K562 (cell line): Measurements from ENCODE around the gene CLDN7. TPM values are rescaled to one million over a fixed set of nuclear protein-coding genes. Genes with fewer than 3 reads are reported as not detected.
A peak's percentile ranks its signal among the peaks of the same experiment; 100 is the strongest.

ENCODE experiments used
- ATAC-seq: fragments of 200-7000 bp; cut with Tn5 transposase; 3 replicates; pipeline ENCODE4 v1.9.1; 2020; ENCODE audit warnings: moderate library complexity
- BruUV-seq: library from RNA; stranded (reverse); fragments of 400-500 nt; replicated peaks from 2 replicates; lab custom pipeline; 2021; lab: Mats Ljungman, UMichigan
- CTCF ChIA-PET: fragments of 300-600 bp; formaldehyde crosslinking; extraction: SDS; loops from one replicate; lab custom pipeline; 2021; ENCODE audit warnings: low intra/inter-chr PET ratio; lab: Yijun Ruan, JAX
- POLR2A ChIA-PET: fragments of 300-600, 350-650 bp; sonication (Branson Sonifier 250); formaldehyde crosslinking; extraction: SDS; loops from one replicate; lab custom pipeline; 2021; ENCODE audit warnings: antibody characterized with exemption, inconsistent platforms; lab: Yijun Ruan, JAX
- DNase-seq, 4 experiments: peaks; one replicate each; pipeline versions ENCODE4 v3.0.0 to v3.0.0-alpha.2; 2011 to 2018; ENCODE audit warnings: low spot score in 3 of 4, mixed read lengths in 3 of 4; ENCODE audit errors: extremely low read depth in 1 of 4
- FAIRE-seq: peaks from 2 replicates; lab custom pipeline; 2011; peaks lifted over from hg19 to GRCh38; lab: Jason Lieb, UNC
- H2AFZ ChIP-seq: 2 replicates; pipeline ENCODE4 v1.6.0; 2011; ENCODE audit warnings: low read depth, low read length, control low read depth, inconsistent platforms
- H3K27ac ChIP-seq: fragments of 200-600 bp; 3 replicates; pipeline ENCODE4 v1.8.0; 2011; ENCODE audit warnings: low read depth, mild to moderate bottlenecking, control low read depth, inconsistent platforms, low read length, moderate library complexity, mixed read lengths; ENCODE audit errors: extremely low read depth
- H3K27me3 ChIP-seq, 2 experiments: fragments of 300-600 bp in 1 of 2; 2 replicates in 1 of 2; 3 replicates in 1 of 2; pipeline versions ENCODE4 v1.6.0 to v1.8.0; 2011; ENCODE audit warnings: inconsistent platforms in 2 of 2, low read length in 2 of 2, mild to moderate bottlenecking in 1 of 2, mixed read lengths in 1 of 2, moderate library complexity in 1 of 2; ENCODE audit not compliant: control insufficient read depth in 2 of 2, insufficient read depth in 2 of 2
- H3K36me3 ChIP-seq: fragments of 300-600 bp; 3 replicates; pipeline ENCODE4 v1.8.0; 2011; ENCODE audit warnings: mild to moderate bottlenecking, low read length, inconsistent platforms; ENCODE audit not compliant: control insufficient read depth, insufficient read depth
- H3K4me1 ChIP-seq, 2 experiments: fragments of 200-600 bp in 1 of 2; replicated peaks in 1 of 2; 2 replicates in 1 of 2; 3 replicates in 1 of 2; pipeline versions ENCODE4 v1.5.1 to v1.8.0; 2011; ENCODE audit warnings: inconsistent platforms in 2 of 2, low read length in 2 of 2, mild to moderate bottlenecking in 1 of 2, mixed read lengths in 1 of 2, moderate library complexity in 1 of 2; ENCODE audit not compliant: control insufficient read depth in 2 of 2, insufficient read depth in 2 of 2
- H3K4me2 ChIP-seq: 2 replicates; pipeline ENCODE4 v1.6.1; 2011; ENCODE audit warnings: low read length, control low read depth, inconsistent platforms, mixed read lengths; ENCODE audit not compliant: insufficient read depth
- H3K4me3 ChIP-seq: fragments of 200-600 bp; sonication (generic), shearing (Covaris generic); 2 replicates; pipeline ENCODE4 v1.5.1; 2016; ENCODE audit warnings: control low read depth, inconsistent platforms
- H3K79me2 ChIP-seq: fragments of 200-600 bp; 3 replicates; pipeline ENCODE4 v1.8.0; 2011; ENCODE audit warnings: low read length, inconsistent platforms; ENCODE audit not compliant: control insufficient read depth, insufficient read depth
- H3K9ac ChIP-seq, 2 experiments: 2 replicates each; pipeline versions ENCODE4 v1.6.0 to v1.6.1; 2011; ENCODE audit warnings: low read depth in 2 of 2, low read length in 2 of 2, control low read depth in 1 of 2, inconsistent platforms in 1 of 2, mild to moderate bottlenecking in 1 of 2, mixed read lengths in 1 of 2; ENCODE audit not compliant: insufficient read depth in 1 of 2
- H3K9me1 ChIP-seq: one replicate; pipeline ENCODE4 v1.6.0; 2011; ENCODE audit warnings: inconsistent platforms, mild to moderate bottlenecking, low read length, moderate library complexity; ENCODE audit not compliant: control insufficient read depth, insufficient read depth
- H3K9me3 ChIP-seq: replicated peaks from 2 replicates; pipeline ENCODE4 v1.5.1; 2011; ENCODE audit warnings: low read depth, low read length, inconsistent platforms; ENCODE audit not compliant: control insufficient read depth, insufficient read depth
- H4K20me1 ChIP-seq: replicated peaks from 2 replicates; pipeline ENCODE4 v1.6.1; 2011; ENCODE audit warnings: low read length, inconsistent platforms, mixed read lengths; ENCODE audit not compliant: control insufficient read depth, insufficient read depth
- CBX2 ChIP-seq: fragments of 200-600 bp; sonication (generic); IDR thresholded peaks from one replicate; pipeline ENCODE4 v1.6.1; 2012; ENCODE audit warnings: mild to moderate bottlenecking, low read length, inconsistent platforms; ENCODE audit not compliant: insufficient read depth, poor library complexity, severe bottlenecking
- ETV5 ChIP-seq: sonication (generic); formaldehyde crosslinking; IDR thresholded peaks from 2 replicates; pipeline ENCODE4 v1.4.0; 2020; ENCODE audit warnings: low read depth, mild to moderate bottlenecking, missing genetic modification reagents
- LCOR ChIP-seq: sonication (generic); formaldehyde crosslinking; IDR thresholded peaks from 2 replicates; pipeline ENCODE4 v1.8.0; 2022; ENCODE audit warnings: mild to moderate bottlenecking, missing genetic modification reagents
- MTA3 ChIP-seq: fragments of 450-650 bp; formaldehyde crosslinking; IDR thresholded peaks from 2 replicates; pipeline ENCODE4 v1.6.1; 2017; ENCODE audit warnings: mild to moderate bottlenecking, borderline replicate concordance
- MYNN ChIP-seq, 2 experiments: sonication (generic); formaldehyde crosslinking in 1 of 2; IDR thresholded peaks; 2 replicates each; pipeline versions ENCODE4 v1.5.0 to v1.6.1; 2016 to 2020; ENCODE audit warnings: antibody characterized with exemption in 1 of 2, missing genetic modification reagents in 1 of 2
- POLR2AphosphoS2 ChIP-seq: IDR thresholded peaks from 2 replicates; pipeline ENCODE4 v1.6.1; 2012; ENCODE audit warnings: low read length, improper control_type of control experiment
- POLR2H ChIP-seq: IDR thresholded peaks from 2 replicates; pipeline ENCODE4 v1.6.1; 2016; ENCODE audit warnings: missing genetic modification characterization, low read depth, mild to moderate bottlenecking, control low read depth, missing compliant biosample characterization, moderate library complexity
- SPI1 ChIP-seq: IDR thresholded peaks from 2 replicates; pipeline ENCODE4 v1.6.1; 2011; ENCODE audit warnings: low read depth, low read length, control low read depth, borderline replicate concordance
- TFE3 ChIP-seq: fragments of 450-650 bp; formaldehyde crosslinking; IDR thresholded peaks from 2 replicates; pipeline ENCODE4 v1.4.0; 2020; ENCODE audit warnings: mild to moderate bottlenecking, mixed read lengths
- ZNF41 ChIP-seq: fragments of 250-450 bp; sonication (Bioruptor Pico); conservative IDR thresholded peaks from 2 replicates; pipeline ENCODE4 v1.4.0; 2020; ENCODE audit warnings: mild to moderate bottlenecking
- WGBS: fragments of 100-300 bp; shearing (Covaris generic); methylation state at CpG from one replicate; pipeline ENCODE4 v1.1.6; 2016; ENCODE audit warnings: low coverage, mixed read lengths; ENCODE audit not compliant: insufficient coverage; ENCODE audit errors: missing lambda C conversion rate; 5-methylcytosine and 5-hydroxymethylcytosine counted together
- in situ Hi-C: fragments of 300-500 bp; cut with MboI; formaldehyde crosslinking; loops from 4 replicates; pipeline ENCODE4 v1.15.0; 2018; ENCODE audit warnings: inconsistent platforms, mixed read lengths
- intact Hi-C: fragments of 100-400 bp; cut with micrococcal nuclease; formaldehyde crosslinking; loops from 2 replicates; pipeline ENCODE4 v1.14.2; 2022
- polyA plus RNA-seq, 8 experiments: library from polyadenylated mRNA; depleted of rRNA in 4 of 8; stranded (reverse) in 5 of 8; unstranded in 3 of 8; fragments of >200 nt; fragmentation: Nextera tagmentation in 2 of 8; fragmentation: Illumina TruSeq in 1 of 8; extraction: Ambion mirVana in 2 of 8; extraction: Trizol in 1 of 8; gene quantifications; 2 replicates each; pipeline versions ENCODE4 v1.2.1 to v1.2.3, GENCODE V29; 2011 to 2014; ENCODE audit warnings: inconsistent platforms in 1 of 8, missing spikeins in 1 of 8
- total RNA-seq, 7 experiments: library from RNA; depleted of rRNA in 6 of 7; stranded (reverse); fragments of >200 nt in 6 of 7; fragmentation: Illumina TruSeq in 2 of 7; extraction: Trizol in 2 of 7; gene quantifications; 2 replicates each; pipeline versions ENCODE4 v1.2.1 to v1.2.3, GENCODE V29; 2011 to 2021; ENCODE audit warnings: low replicate concordance in 1 of 7
- TF ChIP-seq, protein P1 (sequence below): fragments of 250-450 bp; sonication (Bioruptor Pico); IDR thresholded peaks from 2 replicates; pipeline ENCODE4 v1.8.0; 2021; ENCODE audit warnings: moderate library complexity, mild to moderate bottlenecking, inconsistent platforms

Gene CLDN7
- total and polyA plus RNA-seq, 9 of the 15 experiments (the other 6 are each of a cell fraction or from before 2014, with no cell fraction given), result 2.2 to 14.5 (median 7.6) TPM

- peaks cover 46% of the 10 kb centered on the region for H3K36me3 ChIP-seq
- H3K79me2 ChIP-seq, result peaks cover 61% of the 10 kb centered on the region
- H3K4me1 ChIP-seq, result peaks cover 13 to 19% of the 10 kb centered on the region in 2 experiments; a peak in 4 of 5 replicates
- peak overlapping the region; percentile 87 for H3K4me2 ChIP-seq
- no peak for FAIRE-seq
- H3K4me3 ChIP-seq, result peak overlapping the region; percentile 95
- H3K9me3 ChIP-seq, result no peaks in the 10 kb centered on the region
- 63% methylated on average over 6 of the region's 7 CpGs for WGBS
- ATAC-seq, result no peak
- ChIA-PET CTCF (no interaction called here), POLR2A (interaction anchor here (1.0 to 2.5 kb wide), 2 partner anchors 14 to 20 kb away, joined by 4 to 8 read pairs; no protein-coding TSS in a partner anchor)
- H3K9me1 ChIP-seq, result no peaks in the 10 kb centered on the region
- no peak for DNase-seq
- BruUV-seq, result no TSS peak
- H3K9ac ChIP-seq, result peak overlapping the region; percentile 97 to 98; a peak in 3 of 4 replicates
- no peaks in the 10 kb centered on the region for H3K27me3 ChIP-seq
- H2AFZ ChIP-seq, result no peak overlapping the region
- peak overlapping the region; percentile 96 for H3K27ac ChIP-seq
- H4K20me1 ChIP-seq, result no peaks in the 10 kb centered on the region
- no peak for TF ChIP-seq MYNN (IDR thresholded peaks at IDR 0.05)
- TF ChIP-seq MYNN (CRISPR knock-in tag; IDR thresholded peaks at IDR 0.05), result no peak
- peak; percentile 70 for TF ChIP-seq SPI1
- TF ChIP-seq POLR2H (tag), result no peak
- no peak for TF ChIP-seq POLR2AphosphoS2
- TF ChIP-seq ETV5 (CRISPR knock-in tag), result no peak
- in situ Hi-C loops (no loop called here), intact Hi-C loops (no loop called here)
Measured at GRCh38 chr17:7249830-7250229, 12.4 kb downstream of the CLDN7 start.

GRCh38 chr17:7249214-7249613, 13.1 kb downstream of the CLDN7 start:
- H3K36me3 ChIP-seq, result peaks cover 43% of the 10 kb centered on the region
- H3K27ac ChIP-seq, result no peak overlapping the region; the same call in 2 of the 3 replicates
- H4K20me1 ChIP-seq, result no peaks in the 10 kb centered on the region
- POLR2A ChIA-PET, result interaction anchor here (1.2 to 2.5 kb wide), 3 partner anchors 10 to 14 kb away, joined by 3 to 8 read pairs (median 7); partner anchors contain the start of gene PHF23
- FAIRE-seq (no peak), ATAC-seq (no peak), DNase-seq (no peak)
- no TSS peak for BruUV-seq
- TF ChIP-seq TFE3 (CRISPR knock-in tag) (no peak), LCOR (CRISPR knock-in tag) (no peak), MTA3 (no peak), ZNF41 (CRISPR knock-in tag) (no peak), CBX2 (no peak)
- TF ChIP-seq, protein P1, sequence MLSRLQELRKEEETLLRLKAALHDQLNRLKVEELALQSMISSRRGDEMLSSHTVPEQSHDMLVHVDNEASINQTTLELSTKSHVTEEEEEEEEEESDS (CRISPR knock-in tag), result no peak
- WGBS, result 59% methylated on average over 6 of the region's 6 CpGs
- peaks cover 13 to 19% of the 10 kb centered on the region in 2 experiments; a peak in 4 of 5 replicates for H3K4me1 ChIP-seq
- H3K9ac ChIP-seq, result peak overlapping the region in 1 of 2 experiments; percentile 97; a peak in 1 of 4 replicates
- peak overlapping the region; percentile 2; the same call in 1 of the 2 replicates for H3K4me3 ChIP-seq
- H3K9me3 ChIP-seq, result no peaks in the 10 kb centered on the region
- H2AFZ ChIP-seq, result no peak overlapping the region
- CTCF ChIA-PET, result no interaction called here
- no peaks in the 10 kb centered on the region for H3K27me3 ChIP-seq
- H3K4me2 ChIP-seq, result peak overlapping the region; percentile 37
- no peaks in the 10 kb centered on the region for H3K9me1 ChIP-seq
- in situ Hi-C loops (no loop called here), intact Hi-C loops (no loop called here)
- peaks cover 60% of the 10 kb centered on the region for H3K79me2 ChIP-seq
